ENCODE data around the gene LMX1A. TPM values are rescaled to one million over a fixed set of nuclear protein-coding genes. Genes with fewer than 3 reads are reported as not detected.

LMX1A gene
- total RNA-seq, 6 experiments from 2014 or later: 0.14 TPM; not detected in 5

GRCh38 chr1:165303386-165303785, 53.1 kb downstream of the LMX1A start:
- ATAC-seq (no peak), DNase-seq (no peak)
- TF ChIP-seq POLR2A (IDR thresholded peaks at IDR 0.05): no peak
- TF ChIP-seq, protein P1, sequence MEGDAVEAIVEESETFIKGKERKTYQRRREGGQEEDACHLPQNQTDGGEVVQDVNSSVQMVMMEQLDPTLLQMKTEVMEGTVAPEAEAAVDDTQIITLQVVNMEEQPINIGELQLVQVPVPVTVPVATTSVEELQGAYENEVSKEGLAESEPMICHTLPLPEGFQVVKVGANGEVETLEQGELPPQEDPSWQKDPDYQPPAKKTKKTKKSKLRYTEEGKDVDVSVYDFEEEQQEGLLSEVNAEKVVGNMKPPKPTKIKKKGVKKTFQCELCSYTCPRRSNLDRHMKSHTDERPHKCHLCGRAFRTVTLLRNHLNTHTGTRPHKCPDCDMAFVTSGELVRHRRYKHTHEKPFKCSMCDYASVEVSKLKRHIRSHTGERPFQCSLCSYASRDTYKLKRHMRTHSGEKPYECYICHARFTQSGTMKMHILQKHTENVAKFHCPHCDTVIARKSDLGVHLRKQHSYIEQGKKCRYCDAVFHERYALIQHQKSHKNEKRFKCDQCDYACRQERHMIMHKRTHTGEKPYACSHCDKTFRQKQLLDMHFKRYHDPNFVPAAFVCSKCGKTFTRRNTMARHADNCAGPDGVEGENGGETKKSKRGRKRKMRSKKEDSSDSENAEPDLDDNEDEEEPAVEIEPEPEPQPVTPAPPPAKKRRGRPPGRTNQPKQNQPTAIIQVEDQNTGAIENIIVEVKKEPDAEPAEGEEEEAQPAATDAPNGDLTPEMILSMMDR (IDR thresholded peaks at IDR 0.05): no peak
- intact Hi-C loops (cut with DNase I): no loop called here
- no peak overlapping the region for H3K27ac ChIP-seq
- H3K4me1 ChIP-seq: no peaks in the 10 kb centered on the region
- no peaks in the 10 kb centered on the region for H3K36me3 ChIP-seq
- no peaks in the 10 kb centered on the region for H3K9me3 ChIP-seq
- no peaks in the 10 kb centered on the region for H3K27me3 ChIP-seq
- WGBS (ENCODE audit: insufficient coverage, low coverage, low lambda C conversion rate, missing lambda C conversion rate): 87% methylated on average over 8 of the region's 8 CpGs
- no peak overlapping the region for H3K4me3 ChIP-seq

- TF ChIP-seq, protein P1 (IDR thresholded peaks at IDR 0.05): no peak
- TF ChIP-seq POLR2A (IDR thresholded peaks at IDR 0.05): no peak
- H3K9me3 ChIP-seq: no peaks in the 10 kb centered on the region
- H3K36me3 ChIP-seq: no peaks in the 10 kb centered on the region
- DNase-seq: no peak
- no peak overlapping the region for H3K4me3 ChIP-seq
- no peaks in the 10 kb centered on the region for H3K4me1 ChIP-seq
- H3K27ac ChIP-seq: no peak overlapping the region
- intact Hi-C loops (cut with DNase I): no loop called here
- no peak for ATAC-seq
- no peaks in the 10 kb centered on the region for H3K27me3 ChIP-seq
- WGBS (ENCODE audit: insufficient coverage, low coverage, low lambda C conversion rate, missing lambda C conversion rate): 100% methylated on average over 2 of the region's 2 CpGs
These were observed 56.1 kb downstream of the LMX1A start for GRCh38 chr1:165300400-165300903.

GRCh38 chr1:165298203-165298820, 58.2 kb downstream of the LMX1A start:
- TF ChIP-seq POLR2A (IDR thresholded peaks at IDR 0.05): no peak

GRCh38 chr1:165296205-165296604, 60.3 kb downstream of the LMX1A start:
- H3K27me3 ChIP-seq: no peaks in the 10 kb centered on the region
- DNase-seq (no peak), ATAC-seq (no peak)
- TF ChIP-seq POLR2A (IDR thresholded peaks at IDR 0.05): no peak
- TF ChIP-seq, protein P1 (IDR thresholded peaks at IDR 0.05): no peak
- no peak overlapping the region for H3K4me3 ChIP-seq
- H3K27ac ChIP-seq: no peak overlapping the region
- H3K36me3 ChIP-seq: no peaks in the 10 kb centered on the region
- WGBS (ENCODE audit: insufficient coverage, low coverage, low lambda C conversion rate, missing lambda C conversion rate): 96% methylated on average over 4 of the region's 4 CpGs
- H3K9me3 ChIP-seq: no peaks in the 10 kb centered on the region
- intact Hi-C loops (cut with DNase I): no loop called here
- H3K4me1 ChIP-seq: no peaks in the 10 kb centered on the region

More at GRCh38 chr1:165298203-165298820, 58.2 kb downstream of the LMX1A start:
- H3K36me3 ChIP-seq: no peaks in the 10 kb centered on the region
- ATAC-seq: no peak
- H3K4me3 ChIP-seq: no peak overlapping the region
- DNase-seq: no peak
- WGBS (ENCODE audit: insufficient coverage, low coverage, low lambda C conversion rate, missing lambda C conversion rate): 69% methylated on average over 4 of the region's 6 CpGs
- intact Hi-C loops (cut with DNase I): no loop called here
- no peaks in the 10 kb centered on the region for H3K9me3 ChIP-seq
- H3K4me1 ChIP-seq: no peaks in the 10 kb centered on the region
- no peak overlapping the region for H3K27ac ChIP-seq
- H3K27me3 ChIP-seq: no peaks in the 10 kb centered on the region

GRCh38 chr1:165290148-165290547, 66.4 kb downstream of the LMX1A start:
- Histone ChIP-seq H3K4me1 (peaks cover 0 to 25% (median 10%) of the 10 kb centered on the region in 4 donors), H3K36me3 (no peaks in the 10 kb centered on the region), H3K27ac (no peak overlapping the region), H3K27me3 (no peaks in the 10 kb centered on the region), H3K4me3 (no peak overlapping the region), H3K9me3 (no peaks in the 10 kb centered on the region)
- intact Hi-C loops (cut with DNase I): no loop called here
- no peak for TF ChIP-seq POLR2A (IDR thresholded peaks at IDR 0.05)
- TF ChIP-seq, protein P1 (IDR thresholded peaks at IDR 0.05): peak in 3 of 4 donors; percentile 18 to 33 (median 26)
- DNase-seq (no peak), ATAC-seq (peak in 3 of 4 donors; percentile 30 to 39 (median 33))
- 60% methylated on average over 7 of the region's 7 CpGs for WGBS (ENCODE audit: insufficient coverage, low coverage, low lambda C conversion rate, missing lambda C conversion rate)

Data from right lobe of liver (tissue), 6 donors.